ENCODE data around the gene TPP1.

TPP1 gene

DNA sequence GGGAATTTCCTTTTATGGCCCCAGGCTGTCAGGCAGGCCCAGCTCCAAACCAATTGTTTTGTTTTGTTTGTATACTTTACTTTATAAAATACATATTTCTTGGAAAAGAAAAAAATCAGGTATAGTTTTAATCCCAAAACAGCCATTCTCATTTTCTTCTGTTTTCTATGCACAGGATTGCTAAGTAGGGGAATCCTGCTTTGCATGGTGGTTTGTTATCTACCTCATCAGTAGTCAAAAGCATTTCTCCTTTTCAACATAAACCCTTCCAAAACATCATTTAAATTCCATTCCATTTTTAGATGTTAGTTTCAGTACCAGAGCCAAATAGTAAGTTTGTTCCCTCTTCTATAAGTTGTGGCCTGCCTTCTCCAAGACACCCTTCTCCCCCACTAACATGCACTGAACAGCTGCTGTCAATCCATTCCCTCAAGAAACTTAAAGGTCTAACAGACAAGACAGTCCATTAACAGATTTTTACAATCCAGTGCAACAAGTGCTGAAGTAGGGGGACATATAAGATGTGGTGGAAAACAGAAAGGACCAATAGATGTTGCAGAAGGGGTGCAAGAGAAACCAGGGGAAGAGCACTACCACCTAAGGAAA is 11.9 kb downstream of the TPP1 start:
- H3K4me2 ChIP-seq: peak overlapping the region; percentile 96
- peaks cover 47% of the 10 kb centered on the region for H3K79me2 ChIP-seq (ENCODE audit: insufficient read depth, low read depth)
- H3K36me3 ChIP-seq (ENCODE audit: insufficient read depth): no peaks in the 10 kb centered on the region

DNA sequence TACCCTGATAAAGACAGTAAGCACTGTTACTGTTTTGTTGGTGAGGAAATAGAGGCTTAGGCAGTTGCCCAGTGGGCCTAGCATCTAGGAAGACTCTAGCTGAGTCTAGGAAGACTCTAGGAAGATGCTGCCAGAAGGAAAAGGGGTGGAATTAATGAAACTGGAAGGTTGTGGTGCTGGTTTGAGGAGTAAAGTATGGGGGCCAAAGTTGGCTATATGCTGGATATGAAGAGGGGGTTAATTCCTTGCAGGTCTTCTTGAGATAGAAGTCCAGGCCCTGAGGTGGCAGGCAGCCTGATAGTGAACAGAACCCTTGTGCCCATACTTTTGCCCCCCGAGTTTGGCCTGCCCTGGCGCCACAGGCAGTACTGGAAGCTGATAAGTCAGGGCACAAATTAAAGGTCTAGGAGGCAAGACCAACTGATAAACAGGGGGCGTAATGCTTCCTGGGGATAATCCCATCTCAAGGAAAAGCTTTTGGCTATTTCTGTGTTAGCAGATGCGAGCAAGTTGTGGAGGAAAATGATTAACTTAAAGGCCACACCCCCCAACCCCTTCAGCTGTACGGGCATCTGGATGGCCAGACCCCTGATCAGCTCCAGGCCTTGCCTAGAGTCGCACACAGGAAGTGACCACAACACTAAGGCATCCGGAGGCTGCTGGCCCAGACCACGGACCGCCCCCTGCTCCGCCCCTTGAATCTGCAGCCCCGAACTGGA is 12.6 kb downstream of the TPP1 start:
- TF ChIP-seq, protein P1, sequence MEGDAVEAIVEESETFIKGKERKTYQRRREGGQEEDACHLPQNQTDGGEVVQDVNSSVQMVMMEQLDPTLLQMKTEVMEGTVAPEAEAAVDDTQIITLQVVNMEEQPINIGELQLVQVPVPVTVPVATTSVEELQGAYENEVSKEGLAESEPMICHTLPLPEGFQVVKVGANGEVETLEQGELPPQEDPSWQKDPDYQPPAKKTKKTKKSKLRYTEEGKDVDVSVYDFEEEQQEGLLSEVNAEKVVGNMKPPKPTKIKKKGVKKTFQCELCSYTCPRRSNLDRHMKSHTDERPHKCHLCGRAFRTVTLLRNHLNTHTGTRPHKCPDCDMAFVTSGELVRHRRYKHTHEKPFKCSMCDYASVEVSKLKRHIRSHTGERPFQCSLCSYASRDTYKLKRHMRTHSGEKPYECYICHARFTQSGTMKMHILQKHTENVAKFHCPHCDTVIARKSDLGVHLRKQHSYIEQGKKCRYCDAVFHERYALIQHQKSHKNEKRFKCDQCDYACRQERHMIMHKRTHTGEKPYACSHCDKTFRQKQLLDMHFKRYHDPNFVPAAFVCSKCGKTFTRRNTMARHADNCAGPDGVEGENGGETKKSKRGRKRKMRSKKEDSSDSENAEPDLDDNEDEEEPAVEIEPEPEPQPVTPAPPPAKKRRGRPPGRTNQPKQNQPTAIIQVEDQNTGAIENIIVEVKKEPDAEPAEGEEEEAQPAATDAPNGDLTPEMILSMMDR (conservative IDR thresholded peaks at IDR 0.05; ENCODE audit: low read depth, low read length): no peak
- peak overlapping the region; percentile 48 for H3K27ac ChIP-seq
- H3K4me3 ChIP-seq (IDR thresholded peaks at IDR 0.05; ENCODE audit: insufficient read depth, low read depth, low read length): no peak overlapping the region
- no peaks in the 10 kb centered on the region; the same call in 1 of the 2 replicates for H3K36me3 ChIP-seq (ENCODE audit: insufficient read depth)
- peak overlapping the region; percentile 96 for H3K4me2 ChIP-seq
- peaks cover 61% of the 10 kb centered on the region for H3K4me1 ChIP-seq (ENCODE audit: low read depth, poor library complexity, severe bottlenecking)
- H2AFZ ChIP-seq (ENCODE audit: low read depth): no peak overlapping the region
- no peaks in the 10 kb centered on the region for H3K27me3 ChIP-seq (ENCODE audit: insufficient read depth, low read depth)
- H4K20me1 ChIP-seq (ENCODE audit: insufficient read depth): no peaks in the 10 kb centered on the region
- H3K79me2 ChIP-seq (ENCODE audit: insufficient read depth, low read depth): peaks cover 52% of the 10 kb centered on the region
- no peak overlapping the region for H3K9ac ChIP-seq

More for the DNA sequence above, 11.9 kb downstream of the TPP1 start:
- no peak overlapping the region for H3K4me3 ChIP-seq (IDR thresholded peaks at IDR 0.05; ENCODE audit: insufficient read depth, low read depth, low read length)
- H3K4me1 ChIP-seq (ENCODE audit: low read depth, poor library complexity, severe bottlenecking): peaks cover 55% of the 10 kb centered on the region
- H3K27me3 ChIP-seq (ENCODE audit: insufficient read depth, low read depth): no peaks in the 10 kb centered on the region
- TF ChIP-seq, protein P1 (conservative IDR thresholded peaks at IDR 0.05; ENCODE audit: low read depth, low read length): no peak
- no peaks in the 10 kb centered on the region for H4K20me1 ChIP-seq (ENCODE audit: insufficient read depth)
- H3K9ac ChIP-seq: no peak overlapping the region
- no peak overlapping the region for H2AFZ ChIP-seq (ENCODE audit: low read depth)
- peak overlapping the region; percentile 48 for H3K27ac ChIP-seq

DNA sequence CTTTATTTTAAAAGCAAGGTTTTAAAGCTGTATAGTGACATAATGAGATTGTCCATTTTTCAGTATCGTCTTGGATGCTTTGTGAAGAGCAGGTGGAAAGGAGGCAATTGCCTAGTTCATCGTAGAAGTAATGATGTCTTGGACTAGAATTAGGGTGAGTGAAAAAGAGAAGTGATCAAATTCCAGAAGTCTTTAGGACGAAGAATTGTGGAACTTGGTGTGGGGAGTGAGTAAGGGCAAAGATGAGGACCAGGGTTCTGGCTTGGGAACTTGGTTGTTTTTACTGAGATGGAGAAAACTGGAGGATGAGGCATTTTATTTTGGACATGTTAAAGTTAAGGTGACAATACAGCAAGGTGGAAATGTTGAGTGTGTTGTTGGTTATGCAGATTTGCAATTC is 14.4 kb downstream of the TPP1 start:
- H3K79me2 ChIP-seq (ENCODE audit: insufficient read depth, low read depth): peaks cover 58% of the 10 kb centered on the region
- H3K27me3 ChIP-seq (ENCODE audit: insufficient read depth, low read depth): no peaks in the 10 kb centered on the region
- no peak overlapping the region for H3K4me3 ChIP-seq (IDR thresholded peaks at IDR 0.05; ENCODE audit: insufficient read depth, low read depth, low read length)
- H3K36me3 ChIP-seq (ENCODE audit: insufficient read depth): no peaks in the 10 kb centered on the region; the same call in 1 of the 2 replicates
- peak overlapping the region; percentile 97 for H3K4me2 ChIP-seq
- H4K20me1 ChIP-seq (ENCODE audit: insufficient read depth): no peaks in the 10 kb centered on the region
- TF ChIP-seq, protein P1 (conservative IDR thresholded peaks at IDR 0.05; ENCODE audit: low read depth, low read length): no peak
- H3K27ac ChIP-seq: peak overlapping the region; percentile 56
- H3K9ac ChIP-seq: peak overlapping the region; percentile 84; the same call in 1 of the 2 replicates
- peaks cover 51% of the 10 kb centered on the region for H3K4me1 ChIP-seq (ENCODE audit: low read depth, poor library complexity, severe bottlenecking)
- H2AFZ ChIP-seq (ENCODE audit: low read depth): no peak overlapping the region

DNA sequence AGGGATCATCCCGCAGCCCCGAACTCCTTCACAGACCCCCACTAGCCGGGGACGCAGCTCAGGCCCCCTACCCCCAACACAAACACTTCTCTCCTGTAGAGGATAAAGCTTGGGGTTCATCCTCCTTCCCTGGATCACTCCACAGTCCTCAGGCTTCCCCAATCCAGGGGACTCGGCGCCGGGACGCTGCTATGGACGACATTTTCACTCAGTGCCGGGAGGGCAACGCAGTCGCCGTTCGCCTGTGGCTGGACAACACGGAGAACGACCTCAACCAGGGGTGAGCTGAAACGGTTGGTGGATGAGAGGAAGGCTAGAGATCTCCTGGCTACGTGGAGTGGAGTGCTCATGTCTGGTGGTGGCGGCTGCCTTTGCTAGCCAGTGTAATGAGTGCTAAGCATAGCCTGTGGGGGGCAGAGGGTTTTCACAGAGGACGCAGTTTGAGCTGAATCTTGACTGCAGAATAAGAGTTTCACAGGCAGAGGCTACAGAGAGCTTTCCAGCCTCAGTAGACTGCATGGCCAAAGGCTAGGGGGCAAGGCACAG is 15.1 kb downstream of the TPP1 start:
- Histone ChIP-seq H3K4me2 (peak overlapping the region; percentile 97), H3K9ac (peak overlapping the region; percentile 84), H4K20me1 (ENCODE audit: insufficient read depth) (no peaks in the 10 kb centered on the region), H2AFZ (ENCODE audit: low read depth) (peak overlapping the region; percentile 95), H3K79me2 (ENCODE audit: insufficient read depth, low read depth) (peaks cover 64% of the 10 kb centered on the region), H3K36me3 (ENCODE audit: insufficient read depth) (no peaks in the 10 kb centered on the region; the same call in 1 of the 2 replicates), H3K27ac (peak overlapping the region; percentile 56), H3K27me3 (ENCODE audit: insufficient read depth, low read depth) (no peaks in the 10 kb centered on the region), H3K4me3 (IDR thresholded peaks at IDR 0.05; ENCODE audit: insufficient read depth, low read depth, low read length) (no peak overlapping the region), H3K4me1 (ENCODE audit: low read depth, poor library complexity, severe bottlenecking) (peaks cover 51% of the 10 kb centered on the region)
- TF ChIP-seq, protein P1 (conservative IDR thresholded peaks at IDR 0.05; ENCODE audit: low read depth, low read length): no peak
